MM.1S (cell line): Measurements from ENCODE around the gene TMEM245.

Experiments
- DNase-seq: peaks from one replicate; pipeline ENCODE4 v3.0.0-alpha.2; 2015
- H2AFZ ChIP-seq: fragments of 300-600 bp; sonication (generic); 2 replicates; pipeline ENCODE4 v1.6.0; 2016; ENCODE audit warnings: antibody characterized with exemption, low read length
- H3F3A ChIP-seq: fragments of 300-600 bp; sonication (generic); 2 replicates; pipeline ENCODE4 v1.6.1; 2016; ENCODE audit warnings: mild to moderate bottlenecking, antibody characterized with exemption, low read length, moderate library complexity, mixed read lengths; ENCODE audit not compliant: insufficient read depth
- H3K27ac ChIP-seq: fragments of 300-600 bp; sonication (generic); 2 replicates; pipeline ENCODE4 v1.5.1; 2016; ENCODE audit warnings: mild to moderate bottlenecking, low read length
- H3K27me3 ChIP-seq: fragments of 300-600 bp; sonication (generic); replicated peaks from 2 replicates; pipeline ENCODE4 v1.6.0; 2016; ENCODE audit warnings: low read length; ENCODE audit not compliant: insufficient read depth
- H3K36me3 ChIP-seq: fragments of 300-600 bp; sonication (generic); replicated peaks from 2 replicates; pipeline ENCODE4 v1.6.1; 2016; ENCODE audit warnings: mild to moderate bottlenecking, low read length, mixed read lengths; ENCODE audit not compliant: insufficient read depth
- H3K4me1 ChIP-seq: fragments of 300-600 bp; sonication (generic); 2 replicates; pipeline ENCODE4 v1.6.1; 2016; ENCODE audit warnings: low read length, mixed read lengths
- H3K4me2 ChIP-seq: fragments of 300-600 bp; sonication (generic); 2 replicates; pipeline ENCODE4 v1.6.0; 2016; ENCODE audit warnings: low read depth, low read length
- H3K4me3 ChIP-seq: fragments of 300-600 bp; sonication (generic); 2 replicates; pipeline ENCODE4 v1.5.1; 2016; ENCODE audit warnings: low read length, mixed read lengths
- H3K79me2 ChIP-seq: fragments of 300-600 bp; sonication (generic); 2 replicates; pipeline ENCODE4 v1.6.1; 2016; ENCODE audit warnings: mixed run types, low read length, mixed read lengths
- H3K9ac ChIP-seq: fragments of 300-600 bp; sonication (generic); 2 replicates; pipeline ENCODE4 v1.6.1; 2016; ENCODE audit warnings: low read length, mixed read lengths
- H3K9me2 ChIP-seq: fragments of 300-600 bp; sonication (generic); replicated peaks from 2 replicates; pipeline ENCODE4 v1.6.1; 2016; ENCODE audit warnings: mild to moderate bottlenecking, low read length, mixed read lengths; ENCODE audit not compliant: insufficient read depth
- H3K9me3 ChIP-seq: fragments of 300-600 bp; sonication (generic); replicated peaks from 2 replicates; pipeline ENCODE4 v1.6.1; 2016; ENCODE audit warnings: mild to moderate bottlenecking, low read length, mixed read lengths; ENCODE audit not compliant: insufficient read depth
- H4K20me1 ChIP-seq: fragments of 300-600 bp; sonication (generic); 2 replicates; pipeline ENCODE4 v1.6.1; 2016; ENCODE audit warnings: mild to moderate bottlenecking, low read length, moderate library complexity, mixed read lengths; ENCODE audit not compliant: insufficient read depth
- EZH2 ChIP-seq: fragments of 300-600 bp; sonication (generic); optimal IDR thresholded peaks from 2 replicates; pipeline ENCODE3; 2017; ENCODE audit warnings: low read depth, mild to moderate bottlenecking, antibody characterized with exemption, low read length, mixed read lengths
- EZH2phosphoT487 ChIP-seq: fragments of 300-600 bp; sonication (generic); IDR thresholded peaks from 2 replicates; pipeline ENCODE4 v1.6.1; 2018; ENCODE audit warnings: antibody characterized with exemption, low read length
- TF ChIP-seq, protein P1 (sequence below): fragments of 300-600 bp; sonication (generic); IDR thresholded peaks from 2 replicates; pipeline ENCODE4 v1.5.1; 2016; ENCODE audit warnings: antibody characterized with exemption, low read length, mixed read lengths

Gene TMEM245

DNA sequence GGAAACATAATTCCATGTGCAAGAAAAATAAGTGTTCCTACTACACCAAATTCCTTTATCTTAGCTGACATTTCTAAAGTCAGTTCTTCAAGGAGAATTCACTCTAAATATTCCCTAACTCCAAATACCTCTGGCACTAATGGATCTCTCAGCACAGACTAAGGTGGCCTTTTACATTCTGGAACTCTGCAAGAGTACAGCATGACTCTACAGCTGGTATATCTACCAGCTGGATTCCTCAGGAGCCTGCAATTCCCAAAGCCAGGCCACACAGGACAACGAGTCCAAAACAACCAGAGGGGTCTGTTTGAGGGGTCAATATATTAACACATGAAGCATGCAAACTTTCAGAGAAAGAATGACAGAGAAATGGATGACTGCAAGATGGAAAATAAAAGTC, 27.2 kb downstream of the TMEM245 start:
- H3K9me2 ChIP-seq = no peaks in the 10 kb centered on the region
- H3K36me3 ChIP-seq = no peaks in the 10 kb centered on the region
- H2AFZ ChIP-seq = no peak overlapping the region
- H3F3A ChIP-seq = no peaks in the 10 kb centered on the region
- no peak overlapping the region for H3K27ac ChIP-seq
- peaks cover 17% of the 10 kb centered on the region for H3K79me2 ChIP-seq
- no peaks in the 10 kb centered on the region for H4K20me1 ChIP-seq
- TF ChIP-seq, protein P1, sequence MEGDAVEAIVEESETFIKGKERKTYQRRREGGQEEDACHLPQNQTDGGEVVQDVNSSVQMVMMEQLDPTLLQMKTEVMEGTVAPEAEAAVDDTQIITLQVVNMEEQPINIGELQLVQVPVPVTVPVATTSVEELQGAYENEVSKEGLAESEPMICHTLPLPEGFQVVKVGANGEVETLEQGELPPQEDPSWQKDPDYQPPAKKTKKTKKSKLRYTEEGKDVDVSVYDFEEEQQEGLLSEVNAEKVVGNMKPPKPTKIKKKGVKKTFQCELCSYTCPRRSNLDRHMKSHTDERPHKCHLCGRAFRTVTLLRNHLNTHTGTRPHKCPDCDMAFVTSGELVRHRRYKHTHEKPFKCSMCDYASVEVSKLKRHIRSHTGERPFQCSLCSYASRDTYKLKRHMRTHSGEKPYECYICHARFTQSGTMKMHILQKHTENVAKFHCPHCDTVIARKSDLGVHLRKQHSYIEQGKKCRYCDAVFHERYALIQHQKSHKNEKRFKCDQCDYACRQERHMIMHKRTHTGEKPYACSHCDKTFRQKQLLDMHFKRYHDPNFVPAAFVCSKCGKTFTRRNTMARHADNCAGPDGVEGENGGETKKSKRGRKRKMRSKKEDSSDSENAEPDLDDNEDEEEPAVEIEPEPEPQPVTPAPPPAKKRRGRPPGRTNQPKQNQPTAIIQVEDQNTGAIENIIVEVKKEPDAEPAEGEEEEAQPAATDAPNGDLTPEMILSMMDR = no peak
- TF ChIP-seq EZH2 (no peak), EZH2phosphoT487 (no peak)
- no peak for DNase-seq
- no peaks in the 10 kb centered on the region for H3K9me3 ChIP-seq
- no peaks in the 10 kb centered on the region for H3K27me3 ChIP-seq
- H3K9ac ChIP-seq = no peak overlapping the region
- no peaks in the 10 kb centered on the region for H3K4me1 ChIP-seq
- H3K4me3 ChIP-seq = no peak overlapping the region
- no peak overlapping the region for H3K4me2 ChIP-seq

DNA sequence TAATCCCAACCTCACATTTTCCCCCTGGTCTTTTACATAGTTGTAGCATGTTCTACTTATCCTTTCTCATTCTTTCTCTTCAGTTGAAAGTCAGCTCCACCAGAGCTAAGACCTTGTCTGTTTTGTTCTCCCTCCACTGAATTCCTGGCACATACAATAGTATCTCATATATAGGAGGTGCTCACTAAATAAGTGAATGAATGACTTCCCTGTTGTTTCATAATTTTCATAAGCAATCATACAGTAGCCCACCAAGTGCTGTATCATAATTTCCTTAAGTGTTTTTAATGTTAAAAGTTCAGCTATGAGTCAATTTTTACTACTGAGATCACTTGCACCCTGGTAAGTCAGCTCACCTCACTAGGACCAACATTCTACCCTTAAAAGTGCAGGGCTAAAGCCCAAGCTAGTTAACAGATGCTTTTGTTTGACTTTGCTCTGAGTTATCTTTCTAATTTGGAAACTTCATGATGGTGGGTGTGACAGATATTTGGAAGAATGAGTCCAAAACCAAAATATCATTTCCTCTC, 27.6 kb downstream of the TMEM245 start:
- H3K27me3 ChIP-seq = no peaks in the 10 kb centered on the region
- no peak overlapping the region for H3K27ac ChIP-seq
- no peaks in the 10 kb centered on the region for H3K4me1 ChIP-seq
- H3K79me2 ChIP-seq = peaks cover 13% of the 10 kb centered on the region
- H3F3A ChIP-seq = no peaks in the 10 kb centered on the region
- H3K4me3 ChIP-seq = no peak overlapping the region
- H3K4me2 ChIP-seq = no peak overlapping the region
- H3K9me3 ChIP-seq = no peaks in the 10 kb centered on the region
- no peak overlapping the region for H3K9ac ChIP-seq
- no peaks in the 10 kb centered on the region for H3K9me2 ChIP-seq
- no peaks in the 10 kb centered on the region for H3K36me3 ChIP-seq
- no peak overlapping the region for H2AFZ ChIP-seq
- TF ChIP-seq, protein P1 = no peak
- DNase-seq = no peak
- H4K20me1 ChIP-seq = no peaks in the 10 kb centered on the region

DNA sequence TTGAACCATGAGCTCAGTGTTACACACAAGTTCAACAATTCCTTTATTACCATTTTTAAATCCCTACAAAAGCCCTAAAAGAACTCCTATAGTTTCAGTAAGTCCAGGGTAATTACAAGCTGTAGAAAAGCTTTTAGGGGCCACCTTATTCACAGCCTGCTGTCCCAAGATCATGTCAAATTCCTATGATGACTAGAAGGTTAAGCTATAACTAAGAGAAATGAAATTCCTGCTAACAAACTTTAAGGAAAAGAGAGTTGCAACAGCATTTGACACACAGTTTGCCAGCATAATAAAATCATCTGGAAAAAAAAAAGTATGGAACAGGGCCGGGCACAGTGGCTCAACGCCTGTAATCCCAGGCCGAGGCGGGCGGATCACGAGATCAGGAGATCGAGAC, 31.5 kb downstream of the TMEM245 start:
- no peaks in the 10 kb centered on the region for H3K9me2 ChIP-seq
- H3K27me3 ChIP-seq = no peaks in the 10 kb centered on the region
- no peaks in the 10 kb centered on the region for H3K4me1 ChIP-seq
- no peak overlapping the region for H3K4me2 ChIP-seq
- no peak overlapping the region for H3K4me3 ChIP-seq
- H3K79me2 ChIP-seq = 0 out of 2 replicates have a peak, but pooled peaks cover 4% of the 10 kb centered on the region
- no peak for TF ChIP-seq EZH2phosphoT487
- TF ChIP-seq, protein P1 = no peak
- no peak for TF ChIP-seq EZH2
- H3K9me3 ChIP-seq = no peaks in the 10 kb centered on the region
- H3F3A ChIP-seq = no peaks in the 10 kb centered on the region
- DNase-seq = no peak
- no peak overlapping the region for H3K27ac ChIP-seq
- no peaks in the 10 kb centered on the region for H3K36me3 ChIP-seq
- H2AFZ ChIP-seq = no peak overlapping the region
- no peaks in the 10 kb centered on the region for H4K20me1 ChIP-seq
- H3K9ac ChIP-seq = no peak overlapping the region

DNA sequence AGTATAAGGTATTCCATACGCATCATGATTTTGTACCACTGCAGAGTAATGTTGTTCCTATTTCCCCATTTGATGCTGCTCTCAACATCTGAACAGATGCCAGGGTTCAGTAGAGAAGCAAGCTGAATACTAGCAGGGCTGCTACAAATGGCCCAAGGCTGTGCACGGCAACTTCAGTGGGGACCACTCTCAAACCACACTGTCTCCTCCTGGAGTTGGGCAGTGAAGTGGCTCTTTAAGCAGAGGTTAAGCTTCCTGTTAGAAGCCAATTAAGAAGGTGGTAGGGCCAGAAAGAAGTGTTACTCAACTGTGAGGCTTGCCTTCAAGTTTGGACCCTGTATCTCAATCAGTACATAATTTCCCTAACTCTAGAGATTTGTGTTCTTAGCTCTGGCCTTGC, 32.0 kb downstream of the TMEM245 start:
- no peak for DNase-seq
- Histone ChIP-seq H3K9me3 (no peaks in the 10 kb centered on the region), H3K27ac (no peak overlapping the region), H3K4me2 (no peak overlapping the region), H3K9me2 (no peaks in the 10 kb centered on the region), H3K79me2 (0 out of 2 replicates have a peak, but pooled peaks cover 2% of the 10 kb centered on the region), H4K20me1 (no peaks in the 10 kb centered on the region), H3K4me1 (no peaks in the 10 kb centered on the region), H2AFZ (no peak overlapping the region), H3F3A (no peaks in the 10 kb centered on the region), H3K4me3 (no peak overlapping the region), H3K9ac (no peak overlapping the region), H3K27me3 (no peaks in the 10 kb centered on the region), H3K36me3 (no peaks in the 10 kb centered on the region)
- TF ChIP-seq EZH2 (no peak), EZH2phosphoT487 (no peak)
